Kidney (tissue), 14 donors: ENCODE measurements around the gene MAPK7. TPM values are rescaled to one million over a fixed set of nuclear protein-coding genes. Genes with fewer than 3 reads are reported as not detected.

Experiments used
- DNase-seq, 5 donors: peaks; one replicate each; pipeline ENCODE4 v3.0.0-alpha.2; 2013 to 2020
- FAIRE-seq: peaks from 2 replicates; lab custom pipeline; 2012; peaks lifted over from hg19 to GRCh38; lab: Jason Lieb, UNC
- H3K27ac ChIP-seq, 2 donors: one replicate each; pipeline ENCODE4 v1.7.0; 2013; ENCODE audit warnings: low read depth in 2 of 2, low read length in 2 of 2, inconsistent platforms in 1 of 2
- H3K27me3 ChIP-seq: one replicate; pipeline ENCODE4 v1.7.1; 2013; ENCODE audit warnings: low read length, inconsistent platforms; ENCODE audit not compliant: control insufficient read depth, insufficient read depth
- H3K36me3 ChIP-seq, 3 donors: one replicate each; pipeline versions ENCODE4 v1.7.0 to v1.7.1; 2013; ENCODE audit warnings: low read length in 3 of 3, control low read depth in 1 of 3, inconsistent platforms in 1 of 3; ENCODE audit not compliant: insufficient read depth in 3 of 3, control insufficient read depth in 2 of 3
- H3K4me1 ChIP-seq, 3 donors: one replicate each; pipeline versions ENCODE4 v1.7.0 to v1.7.1; 2013; ENCODE audit warnings: low read length in 3 of 3, inconsistent platforms in 1 of 3, low read depth in 1 of 3; ENCODE audit not compliant: control insufficient read depth in 2 of 3, insufficient read depth in 2 of 3
- H3K4me3 ChIP-seq, 3 donors: one replicate each; pipeline versions ENCODE4 v1.7.0 to v1.8.1; 2013; ENCODE audit warnings: low read length in 3 of 3, control low read depth in 1 of 3, inconsistent platforms in 1 of 3
- H3K9ac ChIP-seq, 3 donors: one replicate each; pipeline versions ENCODE4 v1.7.0 to v1.7.1; 2013; ENCODE audit warnings: low read length in 3 of 3, control low read depth in 1 of 3, inconsistent platforms in 1 of 3
- H3K9me3 ChIP-seq, 3 donors: one replicate each; pipeline versions ENCODE4 v1.7.0 to v1.7.1; 2013; ENCODE audit warnings: low read length in 3 of 3, control low read depth in 1 of 3, inconsistent platforms in 1 of 3; ENCODE audit not compliant: control insufficient read depth in 2 of 3, insufficient read depth in 1 of 3
- intact Hi-C: fragments of 100-400 bp; cut with DNase I; formaldehyde crosslinking; loops from one replicate; pipeline ENCODE4 v1.11.1; 2022
- polyA plus RNA-seq: library from polyadenylated mRNA; stranded (reverse); fragments of 350-450 nt; fragmentation: Illumina TruSeq; extraction: RNeasy Lipid Tissue Mini Kit (QIAGEN cat#74804); gene quantifications from one replicate; pipeline ENCODE4 v1.2.3, GENCODE V29; 2014; ENCODE audit warnings: low read depth, low replicate concordance; ENCODE audit not compliant: insufficient read depth
- total RNA-seq: library from RNA; stranded (reverse); fragmentation: NEBNext Ultra II Directional; extraction: Animal tissue kit (Norgen Biotek cat#: 25700); gene quantifications from one replicate; pipeline ENCODE4 v1.2.1, GENCODE V29; 2021
- TF ChIP-seq, protein P1 (sequence below): IDR thresholded peaks from 3 replicates; pipeline ENCODE4 v1.5.1; 2012; ENCODE audit warnings: mild to moderate bottlenecking, moderate library complexity, borderline replicate concordance; ENCODE audit not compliant: insufficient read depth; ENCODE audit errors: extremely low read depth
- donor health status: control.
- donor health status: control.
- donor health status: control.
- donor health status: control.
- donor health status: control.
- donor health status: DM: yes; HTN: yes; CAD: no.
- donor health status: Normal renal cell carcinoma (clear cell type).

MAPK7 gene
- total and polyA plus RNA-seq, 2 donors from 2014 or later: 7.1 to 36.7 TPM

DNA sequence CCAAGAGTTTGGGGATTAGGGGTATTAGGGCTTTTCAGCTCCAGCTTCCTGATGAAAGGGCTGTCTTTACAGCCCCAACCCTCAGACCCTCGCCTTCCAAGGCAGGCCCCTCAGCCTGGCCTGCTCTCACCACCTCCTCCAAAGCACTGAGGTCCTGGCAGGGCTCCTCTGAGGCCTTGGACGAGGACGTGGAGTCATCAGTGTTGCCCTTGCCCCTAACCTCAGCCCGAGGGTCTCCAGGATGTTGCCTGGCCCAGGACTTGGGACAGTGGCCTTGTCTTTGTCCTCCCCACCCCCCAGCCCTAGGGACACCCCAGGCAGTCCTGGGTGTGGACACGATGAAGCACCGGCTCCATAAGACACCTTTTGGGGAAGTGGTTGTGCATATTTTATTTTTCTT lies 44.0 kb upstream of the MAPK7 start:
- peak in 1 of 5 donors; percentile 26 for DNase-seq
- H3K9ac ChIP-seq: no peak overlapping the region
- no peaks in the 10 kb centered on the region for H3K9me3 ChIP-seq
- peaks cover 0 to under 1% (median 0%) of the 10 kb centered on the region in 3 donors for H3K36me3 ChIP-seq
- TF ChIP-seq, protein P1, sequence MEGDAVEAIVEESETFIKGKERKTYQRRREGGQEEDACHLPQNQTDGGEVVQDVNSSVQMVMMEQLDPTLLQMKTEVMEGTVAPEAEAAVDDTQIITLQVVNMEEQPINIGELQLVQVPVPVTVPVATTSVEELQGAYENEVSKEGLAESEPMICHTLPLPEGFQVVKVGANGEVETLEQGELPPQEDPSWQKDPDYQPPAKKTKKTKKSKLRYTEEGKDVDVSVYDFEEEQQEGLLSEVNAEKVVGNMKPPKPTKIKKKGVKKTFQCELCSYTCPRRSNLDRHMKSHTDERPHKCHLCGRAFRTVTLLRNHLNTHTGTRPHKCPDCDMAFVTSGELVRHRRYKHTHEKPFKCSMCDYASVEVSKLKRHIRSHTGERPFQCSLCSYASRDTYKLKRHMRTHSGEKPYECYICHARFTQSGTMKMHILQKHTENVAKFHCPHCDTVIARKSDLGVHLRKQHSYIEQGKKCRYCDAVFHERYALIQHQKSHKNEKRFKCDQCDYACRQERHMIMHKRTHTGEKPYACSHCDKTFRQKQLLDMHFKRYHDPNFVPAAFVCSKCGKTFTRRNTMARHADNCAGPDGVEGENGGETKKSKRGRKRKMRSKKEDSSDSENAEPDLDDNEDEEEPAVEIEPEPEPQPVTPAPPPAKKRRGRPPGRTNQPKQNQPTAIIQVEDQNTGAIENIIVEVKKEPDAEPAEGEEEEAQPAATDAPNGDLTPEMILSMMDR: no peak
- no peak for FAIRE-seq
- H3K4me1 ChIP-seq: peaks cover 0 to 12% (median 6%) of the 10 kb centered on the region in 3 donors
- no peaks in the 10 kb centered on the region for H3K27me3 ChIP-seq
- H3K27ac ChIP-seq: no peak overlapping the region
- no peak overlapping the region for H3K4me3 ChIP-seq
- intact Hi-C loops: no loop called here

DNA sequence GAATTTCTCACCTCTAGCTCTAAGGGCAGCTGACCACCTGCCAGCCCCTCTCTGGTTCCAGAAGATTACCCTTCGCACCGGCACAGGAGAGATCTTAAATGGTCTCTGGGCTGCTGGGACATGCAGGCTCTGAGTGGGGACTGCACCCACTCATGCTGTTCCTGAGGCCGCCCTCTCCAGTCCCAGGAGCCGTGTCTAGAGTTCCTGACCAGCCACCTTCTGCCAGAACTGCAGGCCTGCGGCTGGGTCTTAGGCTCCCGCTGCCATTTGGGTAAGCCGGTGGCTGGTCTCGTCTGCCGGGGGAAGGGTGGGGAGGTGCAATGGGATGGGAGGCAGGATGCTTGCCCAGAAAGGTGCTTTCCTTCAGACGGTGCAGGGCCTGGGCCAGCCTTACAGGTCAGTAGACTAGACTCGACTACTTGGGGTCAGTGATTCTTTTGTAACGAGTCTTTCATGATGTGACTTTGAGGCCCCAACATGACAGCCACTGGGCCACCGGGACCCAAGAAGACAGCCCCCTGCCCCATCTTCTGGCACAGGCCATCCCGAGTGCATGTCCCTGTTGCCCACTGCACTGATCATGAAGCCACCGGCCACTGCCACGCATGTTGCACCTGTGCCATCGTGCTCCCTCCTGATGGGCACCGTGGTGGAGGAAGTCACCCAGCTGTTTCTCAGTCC lies 42.2 kb upstream of the MAPK7 start:
- intact Hi-C loops: no loop called here
- Histone ChIP-seq H3K4me1 (peaks cover 0 to 12% (median 6%) of the 10 kb centered on the region in 3 donors), H3K4me3 (no peak overlapping the region), H3K27me3 (no peaks in the 10 kb centered on the region), H3K36me3 (no peaks in the 10 kb centered on the region), H3K9ac (no peak overlapping the region), H3K9me3 (no peaks in the 10 kb centered on the region), H3K27ac (no peak overlapping the region)
- TF ChIP-seq, protein P1: no peak
- DNase-seq (peak in 2 of 5 donors; percentile 9 to 39), FAIRE-seq (no peak)

DNA sequence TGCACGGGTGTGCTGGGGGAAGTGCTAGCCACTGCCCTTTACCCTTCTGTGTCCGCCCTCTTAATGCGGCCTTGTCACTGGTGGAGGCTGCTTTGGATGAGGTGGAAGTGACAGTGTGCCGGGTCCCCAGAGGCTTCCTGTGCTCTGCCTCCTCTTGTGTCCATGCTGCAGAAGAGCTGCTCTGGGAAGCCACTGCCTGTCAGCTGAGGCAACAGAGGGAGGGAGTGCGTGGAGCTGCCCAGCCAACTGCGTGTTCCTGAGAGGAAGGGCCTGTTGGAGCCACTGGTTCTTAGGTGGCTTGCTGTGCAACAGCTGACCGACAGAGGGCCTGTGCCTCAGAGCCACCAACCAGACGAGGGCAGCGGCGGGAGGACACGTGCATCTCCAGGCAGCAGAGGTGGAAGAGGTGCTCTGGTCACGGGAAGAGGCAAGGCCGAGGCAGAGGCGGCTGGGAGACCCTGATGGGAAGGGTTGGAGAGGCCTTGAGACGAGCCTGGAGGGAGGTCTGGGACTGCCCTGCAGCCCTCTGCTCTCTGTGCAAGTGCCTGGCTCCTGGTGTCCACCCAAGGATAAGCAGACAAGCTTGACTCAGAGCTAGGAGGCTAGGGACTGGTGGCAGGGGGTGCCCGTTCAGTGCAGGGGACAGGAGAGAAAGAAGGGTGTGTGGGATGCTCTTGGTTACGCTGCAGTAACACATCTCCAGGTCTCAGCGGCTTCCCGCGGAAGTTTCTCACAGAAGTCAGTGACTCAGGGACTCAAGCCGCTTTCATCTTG lies 41.2 kb upstream of the MAPK7 start:
- DNase-seq: peak in 4 of 5 donors; percentile 27 to 82 (median 62)
- H3K4me1 ChIP-seq: peaks cover 0 to 12% (median 6%) of the 10 kb centered on the region in 3 donors
- no peak overlapping the region for H3K4me3 ChIP-seq
- no peaks in the 10 kb centered on the region for H3K36me3 ChIP-seq
- no peak for FAIRE-seq
- intact Hi-C loops: no loop called here
- H3K9me3 ChIP-seq: no peaks in the 10 kb centered on the region
- H3K9ac ChIP-seq: no peak overlapping the region
- no peaks in the 10 kb centered on the region for H3K27me3 ChIP-seq
- H3K27ac ChIP-seq: no peak overlapping the region
- TF ChIP-seq, protein P1: no peak
